MCF 10A (cell line): Measurements from ENCODE around the gene SMG6. TPM values are rescaled to one million over a fixed set of nuclear protein-coding genes. Genes with fewer than 3 reads are reported as not detected.

ENCODE experiments used
- BruUV-seq: library from RNA; stranded (reverse); fragments of 400-500 nt; replicated peaks from 2 replicates; lab custom pipeline; 2021; lab: Mats Ljungman, UMichigan
- CTCF ChIA-PET: fragments of 300-600 bp; sonication (Branson Sonifier 250); formaldehyde crosslinking; extraction: SDS; loops from one replicate; lab custom pipeline; 2021; ENCODE audit warnings: antibody characterized with exemption, inconsistent platforms; lab: Yijun Ruan, JAX
- POLR2A ChIA-PET: fragments of 300-600, 350-650 bp; sonication (Branson Sonifier 250); formaldehyde crosslinking; extraction: SDS; loops from one replicate; lab custom pipeline; 2020; ENCODE audit warnings: antibody characterized with exemption, inconsistent platforms; lab: Yijun Ruan, JAX
- DNase-seq: peaks from one replicate; pipeline ENCODE4 v3.0.0-alpha.2; 2018; ENCODE audit not compliant: unreplicated experiment
- H3K27ac Mint-ChIP-seq: one replicate; pipeline ENCODE4 v1.8.0; 2022; ENCODE audit warnings: mild to moderate bottlenecking, low read depth, mixed read lengths; ENCODE audit not compliant: unreplicated experiment
- H3K27me3 Mint-ChIP-seq: one replicate; pipeline ENCODE4 v1.8.0; 2022; ENCODE audit warnings: mixed read lengths; ENCODE audit not compliant: insufficient read depth, unreplicated experiment
- H3K36me3 Mint-ChIP-seq: one replicate; pipeline ENCODE4 v1.8.0; 2022; ENCODE audit warnings: mild to moderate bottlenecking, moderate library complexity, mixed read lengths; ENCODE audit not compliant: insufficient read depth, unreplicated experiment
- H3K4me1 Mint-ChIP-seq: one replicate; pipeline ENCODE4 v1.8.0; 2022; ENCODE audit warnings: mixed read lengths; ENCODE audit not compliant: insufficient read depth, unreplicated experiment
- H3K4me3 Mint-ChIP-seq: one replicate; pipeline ENCODE4 v1.8.0; 2022; ENCODE audit warnings: mild to moderate bottlenecking, moderate library complexity, mixed read lengths; ENCODE audit not compliant: unreplicated experiment
- H3K9me3 Mint-ChIP-seq: one replicate; pipeline ENCODE4 v1.8.0; 2022; ENCODE audit warnings: mixed read lengths; ENCODE audit not compliant: unreplicated experiment
- intact Hi-C: fragments of 100-400 bp; cut with micrococcal nuclease; formaldehyde crosslinking; loops from 2 replicates; pipeline ENCODE4 v1.14.1; 2022
- total RNA-seq: library from RNA; stranded (reverse); gene quantifications from 2 replicates; pipeline ENCODE4 v1.2.3, GENCODE V29; 2022
- TF ChIP-seq, protein P1 (sequence below): fragments of 200-600 bp; IDR thresholded peaks from one replicate; pipeline ENCODE4 v1.8.0; 2022; ENCODE audit warnings: antibody characterized with exemption, mild to moderate bottlenecking; ENCODE audit not compliant: unreplicated experiment

Gene SMG6
- total RNA-seq, 1 experiment from 2014 or later: 17.0 TPM

DNA sequence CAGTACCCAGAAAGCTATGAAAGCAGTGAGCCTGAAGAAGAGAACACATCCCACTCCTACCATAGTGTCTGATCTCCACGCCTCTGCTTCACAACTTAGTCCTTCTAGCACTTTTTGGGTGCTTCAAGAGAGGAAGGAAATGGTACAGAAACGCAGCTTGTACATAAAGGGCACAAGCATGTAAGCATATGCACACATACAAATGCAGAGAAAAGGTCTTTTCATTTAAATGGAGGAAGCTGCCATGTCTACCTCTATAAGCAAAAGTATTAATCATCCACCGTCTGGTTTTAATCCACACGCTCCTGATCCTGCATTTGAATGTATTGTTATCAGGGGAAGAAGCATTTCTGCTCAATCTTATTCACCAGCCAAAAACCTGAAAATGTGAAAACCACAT is 148.0 kb downstream of the SMG6 start:
- Mint-ChIP-seq H3K27me3 (no peaks in the 10 kb centered on the region), H3K9me3 (no peaks in the 10 kb centered on the region), H3K36me3 (peaks cover 31% of the 10 kb centered on the region), H3K27ac (no peak overlapping the region), H3K4me1 (peaks cover 31% of the 10 kb centered on the region), H3K4me3 (no peak overlapping the region)
- POLR2A ChIA-PET: interaction anchor here (1.6 kb wide), 1 partner anchor 52 kb away, joined by 3 read pairs; no protein-coding TSS in a partner anchor
- intact Hi-C loops: no loop called here
- DNase-seq: no peak
- BruUV-seq: no TSS peak
- CTCF ChIA-PET: no interaction called here
- TF ChIP-seq, protein P1, sequence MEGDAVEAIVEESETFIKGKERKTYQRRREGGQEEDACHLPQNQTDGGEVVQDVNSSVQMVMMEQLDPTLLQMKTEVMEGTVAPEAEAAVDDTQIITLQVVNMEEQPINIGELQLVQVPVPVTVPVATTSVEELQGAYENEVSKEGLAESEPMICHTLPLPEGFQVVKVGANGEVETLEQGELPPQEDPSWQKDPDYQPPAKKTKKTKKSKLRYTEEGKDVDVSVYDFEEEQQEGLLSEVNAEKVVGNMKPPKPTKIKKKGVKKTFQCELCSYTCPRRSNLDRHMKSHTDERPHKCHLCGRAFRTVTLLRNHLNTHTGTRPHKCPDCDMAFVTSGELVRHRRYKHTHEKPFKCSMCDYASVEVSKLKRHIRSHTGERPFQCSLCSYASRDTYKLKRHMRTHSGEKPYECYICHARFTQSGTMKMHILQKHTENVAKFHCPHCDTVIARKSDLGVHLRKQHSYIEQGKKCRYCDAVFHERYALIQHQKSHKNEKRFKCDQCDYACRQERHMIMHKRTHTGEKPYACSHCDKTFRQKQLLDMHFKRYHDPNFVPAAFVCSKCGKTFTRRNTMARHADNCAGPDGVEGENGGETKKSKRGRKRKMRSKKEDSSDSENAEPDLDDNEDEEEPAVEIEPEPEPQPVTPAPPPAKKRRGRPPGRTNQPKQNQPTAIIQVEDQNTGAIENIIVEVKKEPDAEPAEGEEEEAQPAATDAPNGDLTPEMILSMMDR: no peak

DNA sequence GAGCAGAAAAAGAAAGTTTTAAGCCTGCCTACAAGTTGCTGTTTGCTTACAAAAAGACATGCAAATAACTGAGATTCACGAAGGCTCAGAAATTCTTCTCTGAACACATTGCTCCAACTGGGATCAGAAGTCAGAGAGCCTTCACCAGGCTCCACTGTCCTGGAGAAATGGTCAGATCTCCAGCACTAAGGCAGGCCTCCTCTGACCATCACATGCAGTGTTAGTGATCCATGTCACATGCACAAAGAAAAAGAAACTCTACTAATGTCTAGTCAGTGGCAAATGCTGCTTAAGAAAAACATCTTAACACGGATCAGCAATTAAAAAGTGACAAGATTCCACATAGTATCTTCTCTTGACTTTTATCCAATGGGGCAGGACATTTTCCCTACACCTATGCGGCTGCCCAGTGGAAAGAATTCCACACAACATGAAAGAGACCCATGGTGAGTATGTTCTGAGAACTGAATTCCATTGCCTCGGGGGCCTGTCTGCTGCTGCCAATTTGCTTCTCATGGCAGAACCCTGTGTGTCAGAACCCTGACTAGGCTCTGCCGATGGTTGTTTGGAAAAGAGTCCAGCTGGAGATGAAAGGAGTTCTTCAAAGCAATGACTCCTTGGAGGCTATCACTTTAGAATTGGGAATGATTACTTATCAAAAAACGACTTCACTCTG is 152.1 kb downstream of the SMG6 start:
- no TSS peak for BruUV-seq
- intact Hi-C loops: no loop called here
- ChIA-PET POLR2A (no interaction called here), CTCF (interaction anchor here (0.6 kb wide), 1 partner anchor 18 kb away, joined by 3 read pairs; no protein-coding TSS in a partner anchor)
- TF ChIP-seq, protein P1: no peak
- no peak overlapping the region for H3K27ac Mint-ChIP-seq
- H3K4me1 Mint-ChIP-seq: peaks cover 12% of the 10 kb centered on the region
- DNase-seq: peak; percentile 20
- H3K4me3 Mint-ChIP-seq: no peak overlapping the region
- H3K9me3 Mint-ChIP-seq: no peaks in the 10 kb centered on the region
- H3K36me3 Mint-ChIP-seq: peaks cover 34% of the 10 kb centered on the region
- H3K27me3 Mint-ChIP-seq: no peaks in the 10 kb centered on the region

DNA sequence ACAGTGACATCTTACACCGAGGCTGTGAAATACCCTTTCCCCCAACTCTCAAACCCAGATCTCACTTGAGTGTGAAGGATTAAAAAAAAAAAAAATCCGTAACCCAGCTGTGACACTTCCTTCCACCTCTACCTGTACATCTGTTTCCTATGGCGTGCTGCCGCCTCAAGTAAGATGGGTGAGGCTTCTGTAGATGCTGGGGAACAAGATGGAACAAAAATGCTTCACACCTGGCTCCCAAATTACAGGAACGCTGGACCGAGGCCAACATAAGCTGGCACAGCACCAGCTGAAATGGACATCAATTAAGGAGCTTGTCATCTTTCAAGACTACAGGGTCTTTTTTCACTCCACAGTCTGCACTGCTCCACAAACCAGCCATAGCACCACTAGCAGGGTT is 152.8 kb downstream of the SMG6 start:
- ChIA-PET POLR2A (interaction anchor here (0.5 kb wide), 1 partner anchor 628 kb away, joined by 3 read pairs; no protein-coding TSS in a partner anchor), CTCF (no interaction called here)
- Mint-ChIP-seq H3K27ac (no peak overlapping the region), H3K36me3 (peaks cover 32% of the 10 kb centered on the region), H3K4me3 (no peak overlapping the region), H3K27me3 (no peaks in the 10 kb centered on the region), H3K4me1 (peaks cover 12% of the 10 kb centered on the region), H3K9me3 (no peaks in the 10 kb centered on the region)
- BruUV-seq: no TSS peak
- TF ChIP-seq, protein P1: no peak
- intact Hi-C loops: no loop called here
- DNase-seq: no peak

DNA sequence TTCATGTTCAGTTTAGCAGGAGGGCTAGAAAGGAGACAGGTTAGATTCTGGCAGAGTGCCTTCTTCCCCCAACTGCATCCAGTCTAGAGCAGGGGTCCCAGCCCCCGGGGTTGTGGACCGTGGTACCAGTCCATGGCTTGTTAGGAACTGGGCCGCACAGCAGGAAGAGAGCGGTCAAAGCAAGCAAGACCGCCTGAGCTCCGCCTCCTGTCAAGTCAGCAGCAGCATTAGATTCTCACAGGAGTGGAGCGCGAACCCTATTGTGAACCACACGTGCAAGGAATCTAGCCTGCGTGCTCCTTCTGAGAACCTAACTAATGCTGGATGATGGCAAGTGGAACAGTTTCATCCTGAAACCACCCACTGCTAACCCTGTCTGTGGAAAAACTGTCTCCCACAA is 153.7 kb downstream of the SMG6 start:
- Mint-ChIP-seq H3K36me3 (peaks cover 23% of the 10 kb centered on the region), H3K4me1 (peaks cover 12% of the 10 kb centered on the region), H3K9me3 (no peaks in the 10 kb centered on the region), H3K27ac (no peak overlapping the region), H3K27me3 (no peaks in the 10 kb centered on the region), H3K4me3 (no peak overlapping the region)
- ChIA-PET POLR2A (no interaction called here), CTCF (interaction anchor here (1.2 to 1.3 kb wide), 2 partner anchors 40 to 95 kb away, joined by 3 read pairs; no protein-coding TSS in a partner anchor)
- BruUV-seq: no TSS peak
- no peak for DNase-seq
- intact Hi-C loops: no loop called here
- TF ChIP-seq, protein P1: no peak
